T-cell (primary cell): ENCODE measurements around the gene KLK10. TPM values are rescaled to one million over a fixed set of nuclear protein-coding genes. Genes with fewer than 3 reads are reported as not detected.

ENCODE experiments used
- ATAC-seq, 4 experiments: fragments of 200-7000 bp in 3 of 4; fragments of 150-1000 bp in 1 of 4; cut with Tn5 transposase; replicated peaks in 1 of 4; 1 replicate in 3 of 4; 2 replicates in 1 of 4; pipeline ENCODE4 v1.10.0; 2021; ENCODE audit warnings: moderate library complexity in 3 of 4, mild to moderate bottlenecking in 2 of 4, moderate number of reproducible peaks in 1 of 4
- CTCF ChIA-PET, 2 donors: fragments of 300-600 bp; sonication (Branson Sonifier 250); formaldehyde crosslinking; loops; one replicate each; lab custom pipeline; 2022; ENCODE audit warnings: antibody characterized with exemption in 2 of 2; lab: Charles Lee
- POLR2A ChIA-PET, 2 donors: fragments of 300-600 bp; sonication (Branson Sonifier 250); formaldehyde crosslinking; loops; one replicate each; lab custom pipeline; 2022; ENCODE audit warnings: antibody characterized with exemption in 2 of 2; lab: Charles Lee
- DNase-seq, 35 experiments: peaks; one replicate each; pipeline versions ENCODE4 v3.0.0 to v3.0.0-alpha.2; 2013 to 2023
- H3K27ac ChIP-seq: one replicate; pipeline ENCODE4 v1.5.1; 2013; ENCODE audit warnings: low read length
- H3K27me3 ChIP-seq, 2 experiments: replicated peaks in 1 of 2; 1 replicate in 1 of 2; 2 replicates in 1 of 2; pipeline versions ENCODE4 v1.6.1 to v1.7.0; 2013; ENCODE audit warnings: low read length in 1 of 2, mixed read lengths in 1 of 2; ENCODE audit not compliant: control insufficient read depth in 2 of 2, insufficient read depth in 2 of 2; ENCODE audit errors: extremely low read depth in 1 of 2
- H3K36me3 ChIP-seq, 2 donors: 1 replicate in 1 of 2; 2 replicates in 1 of 2; pipeline versions ENCODE4 v1.6.1 to v1.7.0; 2013; ENCODE audit warnings: low read length in 1 of 2; ENCODE audit not compliant: control insufficient read depth in 2 of 2, insufficient read depth in 1 of 2; ENCODE audit errors: extremely low read depth in 1 of 2
- H3K4me1 ChIP-seq, 2 experiments: 1 replicate in 1 of 2; 2 replicates in 1 of 2; pipeline versions ENCODE4 v1.6.1 to v1.7.0; 2013; ENCODE audit warnings: low read length in 2 of 2, mixed read lengths in 1 of 2; ENCODE audit not compliant: insufficient read depth in 2 of 2, control insufficient read depth in 1 of 2; ENCODE audit errors: extremely low read depth in 1 of 2
- H3K4me3 ChIP-seq, 2 donors: 1 replicate in 1 of 2; 2 replicates in 1 of 2; pipeline versions ENCODE4 v1.5.1 to v1.7.0; 2013; ENCODE audit warnings: mild to moderate bottlenecking in 2 of 2, low read length in 1 of 2, moderate library complexity in 1 of 2; ENCODE audit not compliant: control insufficient read depth in 1 of 2; ENCODE audit errors: extremely low read depth in 1 of 2
- H3K9me3 ChIP-seq: 2 replicates; pipeline ENCODE4 v1.7.0; 2013
- H3K27ac Mint-ChIP-seq, 2 donors: one replicate each; pipeline ENCODE4 v1.8.0; 2020 to 2021; ENCODE audit warnings: mild to moderate bottlenecking in 2 of 2, mixed read lengths in 2 of 2
- H3K27me3 Mint-ChIP-seq, 2 donors: one replicate each; pipeline ENCODE4 v1.8.0; 2021 to 2022; ENCODE audit warnings: mixed read lengths in 2 of 2
- H3K36me3 Mint-ChIP-seq: one replicate; pipeline ENCODE4 v1.8.0; 2021; ENCODE audit warnings: mixed read lengths
- H3K4me1 Mint-ChIP-seq, 3 donors: one replicate each; pipeline ENCODE4 v1.8.0; 2020 to 2022; ENCODE audit warnings: mixed read lengths in 3 of 3, mild to moderate bottlenecking in 1 of 3
- H3K4me3 Mint-ChIP-seq, 3 donors: one replicate each; pipeline ENCODE4 v1.8.0; 2020 to 2022; ENCODE audit warnings: mild to moderate bottlenecking in 3 of 3, mixed read lengths in 3 of 3, moderate library complexity in 3 of 3
- H3K9me3 Mint-ChIP-seq, 3 donors: one replicate each; pipeline ENCODE4 v1.8.0; 2020 to 2022; ENCODE audit warnings: mixed read lengths in 3 of 3
- WGBS: methylation state at CpG from one replicate; pipeline ENCODE4 v1.1.5; 2013; ENCODE audit warnings: missing lambda C conversion rate; ENCODE audit not compliant: insufficient coverage; 5-methylcytosine and 5-hydroxymethylcytosine counted together
- total RNA-seq, 35 experiments: library from RNA in 6 of 35; stranded (reverse) in 6 of 35; fragments of 120-200 nt in 1 of 35; gene quantifications; one replicate each; pipeline versions ENCODE4 v1.2.1 to v1.2.4 and lab custom pipeline; 2013 to 2026

KLK10 gene
- total RNA-seq, 5 donors from 2014 or later (not counting 1 experiment from before 2014, with no cell fraction given), result not detected

GRCh38 chr19:51024924-51025323, 5.4 kb upstream of the KLK10 start:
- WGBS, result 73% methylated on average over 3 of the region's 5 CpGs
- Mint-ChIP-seq H3K4me1 (peaks cover 0 to 3% (median 1%) of the 10 kb centered on the region in 3 donors), H3K9me3 (no peaks in the 10 kb centered on the region), H3K27me3 (peaks cover 45 to 63% of the 10 kb centered on the region in 2 donors), H3K36me3 (no peaks in the 10 kb centered on the region), H3K4me3 (no peak overlapping the region), H3K27ac (no peak overlapping the region)
- ATAC-seq, result no peak
- Histone ChIP-seq H3K4me1 (no peaks in the 10 kb centered on the region), H3K36me3 (no peaks in the 10 kb centered on the region), H3K27ac (no peak overlapping the region), H3K9me3 (no peaks in the 10 kb centered on the region), H3K27me3 (peaks cover 2 to 74% of the 10 kb centered on the region in 2 experiments), H3K4me3 (no peak overlapping the region)
- CTCF ChIA-PET, result interaction anchor here in 1 of 2 donors (0.7 kb wide), 1 partner anchor 23 kb away, joined by 11 read pairs; no protein-coding TSS in a partner anchor
- POLR2A ChIA-PET, result interaction anchor here in 1 of 2 donors (0.6 kb wide), 1 partner anchor 65 kb away, joined by 3 read pairs; no protein-coding TSS in a partner anchor
- no peak for DNase-seq

- Mint-ChIP-seq H3K4me1 (peaks cover 0 to 7% (median 5%) of the 10 kb centered on the region in 3 donors), H3K36me3 (no peaks in the 10 kb centered on the region), H3K27me3 (peaks cover 48 to 65% of the 10 kb centered on the region in 2 donors), H3K9me3 (no peaks in the 10 kb centered on the region), H3K4me3 (no peak overlapping the region), H3K27ac (no peak overlapping the region)
- DNase-seq, result no peak
- Histone ChIP-seq H3K27me3 (peaks cover 2 to 74% of the 10 kb centered on the region in 2 experiments), H3K27ac (no peak overlapping the region), H3K9me3 (no peaks in the 10 kb centered on the region), H3K4me1 (peaks cover 0 to 7% of the 10 kb centered on the region in 2 experiments), H3K36me3 (no peaks in the 10 kb centered on the region), H3K4me3 (no peak overlapping the region)
- CTCF ChIA-PET, result no interaction called here
- 71% methylated on average over 7 of the region's 11 CpGs for WGBS
- POLR2A ChIA-PET, result no interaction called here
- ATAC-seq, result no peak
These were observed 4.4 kb upstream of the KLK10 start for GRCh38 chr19:51023946-51024345.

GRCh38 chr19:51022526-51022925, 3.0 kb upstream of the KLK10 start:
- H3K27me3 Mint-ChIP-seq, result peaks cover 52 to 70% of the 10 kb centered on the region in 2 donors
- 64% methylated on average over 14 of the region's 14 CpGs for WGBS

GRCh38 chr19:51020988-51021651, 1.6 kb upstream of the KLK10 start:
- ATAC-seq (no peak), DNase-seq (peak in 3 of 35 experiments; percentile 12 to 48 (median 16))
- H3K36me3 ChIP-seq, result no peaks in the 10 kb centered on the region
- ChIA-PET POLR2A (no interaction called here), CTCF (interaction anchor here (0.6 to 1.1 kb wide), 2 partner anchors 28 to 257 kb away, joined by 3 to 8 read pairs; no protein-coding TSS in a partner anchor)
- WGBS, result 39% methylated on average over 4 of the region's 7 CpGs
- H3K4me1 ChIP-seq, result peaks cover 0 to 29% of the 10 kb centered on the region in 2 experiments
- no peaks in the 10 kb centered on the region for H3K9me3 ChIP-seq
- no peaks in the 10 kb centered on the region for H3K9me3 Mint-ChIP-seq
- H3K27me3 ChIP-seq, result peaks cover 4 to 87% of the 10 kb centered on the region in 2 experiments
- no peak overlapping the region for H3K4me3 ChIP-seq
- H3K4me1 Mint-ChIP-seq, result peaks cover 14 to 25% (median 20%) of the 10 kb centered on the region in 3 donors
- H3K4me3 Mint-ChIP-seq, result no peak overlapping the region
- H3K27me3 Mint-ChIP-seq, result peaks cover 52 to 76% of the 10 kb centered on the region in 2 donors
- no peaks in the 10 kb centered on the region for H3K36me3 Mint-ChIP-seq
- H3K27ac ChIP-seq, result no peak overlapping the region
- no peak overlapping the region for H3K27ac Mint-ChIP-seq

More at GRCh38 chr19:51022526-51022925, 3.0 kb upstream of the KLK10 start:
- DNase-seq (no peak), ATAC-seq (no peak)
- peaks cover 2 to 85% of the 10 kb centered on the region in 2 experiments for H3K27me3 ChIP-seq
- H3K4me3 ChIP-seq, result no peak overlapping the region
- CTCF ChIA-PET, result no interaction called here
- H3K27ac ChIP-seq, result no peak overlapping the region
- H3K36me3 ChIP-seq, result no peaks in the 10 kb centered on the region
- Mint-ChIP-seq H3K4me3 (no peak overlapping the region), H3K36me3 (no peaks in the 10 kb centered on the region), H3K9me3 (no peaks in the 10 kb centered on the region), H3K27ac (no peak overlapping the region), H3K4me1 (peaks cover 8 to 18% (median 13%) of the 10 kb centered on the region in 3 donors)
- POLR2A ChIA-PET, result no interaction called here
- peaks cover 0 to 18% of the 10 kb centered on the region in 2 experiments for H3K4me1 ChIP-seq
- no peaks in the 10 kb centered on the region for H3K9me3 ChIP-seq

GRCh38 chr19:51018745-51019543, 565 bp downstream of the KLK10 start:
- ChIA-PET CTCF (no interaction called here), POLR2A (no interaction called here)
- H3K4me1 ChIP-seq, result peaks cover 0 to 29% of the 10 kb centered on the region in 2 experiments
- WGBS, result 2% methylated on average over 42 of the region's 68 CpGs
- H3K27ac ChIP-seq, result no peak overlapping the region
- Mint-ChIP-seq H3K36me3 (no peaks in the 10 kb centered on the region), H3K27me3 (peaks cover 59 to 81% of the 10 kb centered on the region in 2 donors), H3K4me1 (peaks cover 14 to 25% (median 23%) of the 10 kb centered on the region in 3 donors), H3K4me3 (peak overlapping the region in 2 of 3 donors; percentile 67 to 80), H3K9me3 (no peaks in the 10 kb centered on the region), H3K27ac (no peak overlapping the region)
- ATAC-seq (peak in 1 of 4 experiments; percentile 12), DNase-seq (no peak)
- no peaks in the 10 kb centered on the region for H3K36me3 ChIP-seq
- no peak overlapping the region for H3K4me3 ChIP-seq
- no peaks in the 10 kb centered on the region for H3K9me3 ChIP-seq
- H3K27me3 ChIP-seq, result peaks cover 5 to 89% of the 10 kb centered on the region in 2 experiments
